ENCODE measurements around the gene RUFY1.

GRCh38 chr5:179577286-179577960 lies 27.1 kb downstream of the RUFY1 start:
- TF ChIP-seq CTCF (conservative IDR thresholded peaks at IDR 0.05; ENCODE audit: low read depth, low read length) (no peak), EZH2 (IDR thresholded peaks at IDR 0.05; ENCODE audit: borderline replicate concordance, low read depth, low read length, poor library complexity, severe bottlenecking) (no peak)

Data from A673 (cell line).